NCI-H2196 treated with DMSO at 0.1 percent for 48 hours (cell line): ENCODE results near the gene HACE1.

ENCODE experiments used
- DNase-seq: peaks from one replicate; lab custom pipeline; 2025; ENCODE audit not compliant: unreplicated experiment; lab: John Stamatoyannopoulos, UW

Gene HACE1

GRCh38 chr6:104689551-104690205 is 170.0 kb downstream of the HACE1 start:
- no peak for DNase-seq

GRCh38 chr6:104688283-104688969 is 171.3 kb downstream of the HACE1 start:
- no peak for DNase-seq

GRCh38 chr6:104686550-104687175 is 173.1 kb downstream of the HACE1 start:
- no peak for DNase-seq

GRCh38 chr6:104685871-104686549 is 173.7 kb downstream of the HACE1 start:
- DNase-seq: no peak

- DNase-seq: no peak
Observed at GRCh38 chr6:104684911-104685415, 174.8 kb downstream of the HACE1 start.

- no peak for DNase-seq
Observed at GRCh38 chr6:104683809-104684208, 175.9 kb downstream of the HACE1 start.

GRCh38 chr6:104682722-104683643 is 176.7 kb downstream of the HACE1 start:
- DNase-seq: no peak

GRCh38 chr6:104680539-104680938 is 179.2 kb downstream of the HACE1 start:
- DNase-seq: no peak

- DNase-seq: no peak
Observed at GRCh38 chr6:104679971-104680370, 179.7 kb downstream of the HACE1 start.
